ENCODE data around the gene SPOCK2.

SPOCK2 gene

GRCh38 chr10:72010234-72010973 is 77.9 kb downstream of the SPOCK2 start:
- TF ChIP-seq, protein P1, sequence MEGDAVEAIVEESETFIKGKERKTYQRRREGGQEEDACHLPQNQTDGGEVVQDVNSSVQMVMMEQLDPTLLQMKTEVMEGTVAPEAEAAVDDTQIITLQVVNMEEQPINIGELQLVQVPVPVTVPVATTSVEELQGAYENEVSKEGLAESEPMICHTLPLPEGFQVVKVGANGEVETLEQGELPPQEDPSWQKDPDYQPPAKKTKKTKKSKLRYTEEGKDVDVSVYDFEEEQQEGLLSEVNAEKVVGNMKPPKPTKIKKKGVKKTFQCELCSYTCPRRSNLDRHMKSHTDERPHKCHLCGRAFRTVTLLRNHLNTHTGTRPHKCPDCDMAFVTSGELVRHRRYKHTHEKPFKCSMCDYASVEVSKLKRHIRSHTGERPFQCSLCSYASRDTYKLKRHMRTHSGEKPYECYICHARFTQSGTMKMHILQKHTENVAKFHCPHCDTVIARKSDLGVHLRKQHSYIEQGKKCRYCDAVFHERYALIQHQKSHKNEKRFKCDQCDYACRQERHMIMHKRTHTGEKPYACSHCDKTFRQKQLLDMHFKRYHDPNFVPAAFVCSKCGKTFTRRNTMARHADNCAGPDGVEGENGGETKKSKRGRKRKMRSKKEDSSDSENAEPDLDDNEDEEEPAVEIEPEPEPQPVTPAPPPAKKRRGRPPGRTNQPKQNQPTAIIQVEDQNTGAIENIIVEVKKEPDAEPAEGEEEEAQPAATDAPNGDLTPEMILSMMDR (IDR thresholded peaks at IDR 0.05; ENCODE audit: low read depth, low read length) = no peak
- no peak overlapping the region for H3K4me3 ChIP-seq (ENCODE audit: low read depth, low read length)

DNA sequence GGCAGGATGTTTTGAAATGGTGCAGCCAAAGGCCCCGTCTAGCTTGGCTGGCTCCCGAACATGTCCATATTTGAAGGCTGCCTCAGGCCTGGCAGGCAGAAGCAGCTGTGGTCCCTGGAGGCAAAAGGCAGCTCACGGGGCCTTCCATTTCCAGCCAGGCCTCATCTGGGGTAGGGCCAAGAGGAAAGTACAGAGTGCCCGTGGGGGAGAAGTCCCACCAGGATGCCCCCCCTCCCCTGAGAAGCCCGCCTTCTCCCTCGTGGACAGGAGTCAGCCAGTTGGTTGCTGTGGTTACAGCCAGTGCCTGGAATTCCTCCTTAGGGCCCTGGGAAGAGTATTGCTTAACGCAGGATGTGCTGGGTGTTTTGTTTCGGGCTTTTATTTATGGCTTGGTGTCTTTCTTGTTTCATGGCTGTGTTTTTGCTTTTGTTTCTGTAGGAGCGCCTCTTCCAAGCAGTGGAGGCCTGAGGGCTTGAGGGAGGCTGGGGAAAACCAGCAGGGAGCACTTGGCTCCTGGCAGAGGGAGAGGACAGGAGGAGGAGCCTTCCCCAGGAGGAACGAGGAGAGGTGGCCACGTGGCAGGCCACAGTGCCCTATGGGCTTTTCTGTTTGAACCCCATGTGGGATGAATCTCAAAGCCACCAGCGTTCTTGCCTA is 78.8 kb downstream of the SPOCK2 start:
- TF ChIP-seq, protein P1 (IDR thresholded peaks at IDR 0.05; ENCODE audit: low read depth, low read length) = no peak
- H3K4me3 ChIP-seq (ENCODE audit: low read depth, low read length) = no peak overlapping the region

DNA sequence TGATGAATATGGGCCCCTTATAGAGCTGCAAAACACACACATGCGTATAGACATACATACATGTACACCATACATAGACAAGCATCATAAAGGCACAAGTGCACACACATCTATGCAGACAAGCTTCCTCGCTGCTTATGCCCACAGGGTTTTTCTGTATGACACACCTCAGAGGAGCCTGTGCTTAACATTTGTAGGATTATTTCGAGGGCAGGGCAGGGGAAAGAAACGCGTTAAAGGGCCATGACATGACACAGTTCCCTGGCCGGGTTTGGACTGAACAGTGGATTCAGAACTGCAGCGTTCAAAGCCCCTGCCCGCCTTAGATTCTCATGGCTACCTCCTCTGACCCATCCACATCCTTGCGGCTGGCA is 79.3 kb downstream of the SPOCK2 start:
- H3K4me3 ChIP-seq (ENCODE audit: low read depth, low read length) = no peak overlapping the region
- TF ChIP-seq, protein P1 (IDR thresholded peaks at IDR 0.05; ENCODE audit: low read depth, low read length) = no peak

All from WI38 (cell line).